A673 (cell line): ENCODE data around the gene HECW1. TPM values are rescaled to one million over a fixed set of nuclear protein-coding genes. Genes with fewer than 3 reads are reported as not detected.

Experiments
- BruUV-seq: library from RNA; stranded (reverse); fragments of 400-500 nt; replicated peaks from 2 replicates; lab custom pipeline; 2021; lab: Mats Ljungman, UMichigan
- CTCF ChIA-PET: fragments of 300-600 bp; sonication (Branson Sonifier 250); formaldehyde crosslinking; loops from one replicate; lab custom pipeline; 2022; ENCODE audit warnings: antibody characterized with exemption; lab: Charles Lee
- POLR2A ChIA-PET: fragments of 300-600 bp; sonication (Branson Sonifier 250); formaldehyde crosslinking; loops from one replicate; lab custom pipeline; 2022; ENCODE audit warnings: antibody characterized with exemption; ENCODE audit not compliant: low non-redundant PET; lab: Charles Lee
- DNase-seq: peaks from one replicate; pipeline ENCODE4 v3.0.0-alpha.2; 2015; ENCODE audit warnings: low spot score
- H3K27ac ChIP-seq: fragments of 200-600 bp; sonication (generic); 2 replicates; pipeline ENCODE4 v1.5.1; 2016; ENCODE audit warnings: mixed run types, low read depth, mild to moderate bottlenecking, mixed read lengths, antibody characterized with exemption, low read length; ENCODE audit not compliant: poor library complexity, severe bottlenecking
- H3K27me3 ChIP-seq: fragments of 200-600 bp; sonication (generic); replicated peaks from 2 replicates; pipeline ENCODE4 v1.6.1; 2017; ENCODE audit warnings: mixed run types, low read depth, mild to moderate bottlenecking, mixed read lengths, antibody characterized with exemption, low read length; ENCODE audit not compliant: insufficient read depth, poor library complexity
- H3K36me3 ChIP-seq: fragments of 200-600 bp; sonication (generic); 2 replicates; pipeline ENCODE4 v1.6.1; 2016; ENCODE audit warnings: mixed run types, mild to moderate bottlenecking, mixed read lengths, antibody characterized with exemption, low read length; ENCODE audit not compliant: insufficient read depth, poor library complexity, severe bottlenecking
- H3K4me1 ChIP-seq: fragments of 200-600 bp; sonication (generic); 2 replicates; pipeline ENCODE4 v1.6.1; 2017; ENCODE audit warnings: mixed run types, mild to moderate bottlenecking, mixed read lengths, antibody characterized with exemption, low read length; ENCODE audit not compliant: insufficient read depth, poor library complexity, severe bottlenecking
- H3K4me3 ChIP-seq: fragments of 200-600 bp; sonication (generic); 2 replicates; pipeline ENCODE4 v1.5.1; 2016; ENCODE audit warnings: low read depth, mixed run types, mild to moderate bottlenecking, mixed read lengths, low read length; ENCODE audit not compliant: poor library complexity, severe bottlenecking
- H3K9me3 ChIP-seq: fragments of 200-600 bp; sonication (generic); 2 replicates; pipeline ENCODE4 v1.6.1; 2016; ENCODE audit warnings: mixed run types, low read depth, mild to moderate bottlenecking, mixed read lengths, antibody characterized with exemption, low read length; ENCODE audit not compliant: poor library complexity, severe bottlenecking
- CTCF ChIP-seq: fragments of 300-800, 200-600 bp; sonication (generic); conservative IDR thresholded peaks from 2 replicates; pipeline ENCODE4 v1.5.1; 2017; ENCODE audit warnings: low read depth, mild to moderate bottlenecking, antibody characterized with exemption, low read length, moderate library complexity, mixed read lengths
- EZH2 ChIP-seq: fragments of 200-600 bp; sonication (generic); IDR thresholded peaks from 2 replicates; pipeline ENCODE4 v1.6.1; 2017; ENCODE audit warnings: borderline replicate concordance, low read depth, mild to moderate bottlenecking, mixed read lengths, antibody characterized with exemption, low read length; ENCODE audit not compliant: poor library complexity, severe bottlenecking
- intact Hi-C: fragments of 100-400 bp; cut with micrococcal nuclease; formaldehyde crosslinking; loops from one replicate; pipeline ENCODE4 v1.10.0; 2022; ENCODE audit not compliant: unreplicated experiment
- total RNA-seq: library from RNA; stranded (reverse); gene quantifications from 2 replicates; pipeline ENCODE4 v1.2.3, GENCODE V29; 2021

The HECW1 gene
- total RNA-seq, 1 experiment from 2014 or later, result 0.39 TPM

- BruUV-seq, result no TSS peak
Observed at GRCh38 chr7:43163885-43164284, 51.4 kb downstream of the HECW1 start.

GRCh38 chr7:43164757-43165156 is 52.3 kb downstream of the HECW1 start:
- CTCF ChIA-PET, result no interaction called here
- H3K4me1 ChIP-seq, result no peaks in the 10 kb centered on the region
- BruUV-seq, result no TSS peak
- H3K27me3 ChIP-seq, result no peaks in the 10 kb centered on the region
- H3K9me3 ChIP-seq, result no peaks in the 10 kb centered on the region
- H3K4me3 ChIP-seq, result no peak overlapping the region
- H3K27ac ChIP-seq, result no peak overlapping the region
- peak; percentile 14 for DNase-seq
- H3K36me3 ChIP-seq, result no peaks in the 10 kb centered on the region
- no peak for TF ChIP-seq EZH2
- no peak for TF ChIP-seq CTCF
- intact Hi-C loops, result no loop called here
- POLR2A ChIA-PET, result no interaction called here

More at GRCh38 chr7:43163885-43164284, 51.4 kb downstream of the HECW1 start:
- TF ChIP-seq EZH2 (no peak), CTCF (no peak)
- DNase-seq, result no peak
- Histone ChIP-seq H3K9me3 (no peaks in the 10 kb centered on the region), H3K36me3 (no peaks in the 10 kb centered on the region), H3K4me3 (no peak overlapping the region), H3K27me3 (no peaks in the 10 kb centered on the region), H3K27ac (no peak overlapping the region), H3K4me1 (no peaks in the 10 kb centered on the region)
- ChIA-PET CTCF (no interaction called here), POLR2A (no interaction called here)
- intact Hi-C loops, result no loop called here

GRCh38 chr7:43166686-43167085 is 54.2 kb downstream of the HECW1 start:
- no peaks in the 10 kb centered on the region for H3K9me3 ChIP-seq
- intact Hi-C loops, result no loop called here
- no peaks in the 10 kb centered on the region for H3K4me1 ChIP-seq
- no peak overlapping the region for H3K4me3 ChIP-seq
- H3K27me3 ChIP-seq, result no peaks in the 10 kb centered on the region
- no TSS peak for BruUV-seq
- POLR2A ChIA-PET, result no interaction called here
- H3K36me3 ChIP-seq, result no peaks in the 10 kb centered on the region
- TF ChIP-seq CTCF, result no peak
- TF ChIP-seq EZH2, result no peak
- DNase-seq, result no peak
- no peak overlapping the region for H3K27ac ChIP-seq
- CTCF ChIA-PET, result no interaction called here
